IPS-15b (cell line): Measurements from ENCODE around the gene CTAG1B.
"Not testable (repeated sequence)": the region's sequence is repeated elsewhere in the genome, so short reads cannot be mapped to it uniquely, and the experiment has no call there.

Source experiments
- H3K27me3 ChIP-seq: one replicate; pipeline ENCODE4 v1.6.1; 2013; ENCODE audit warnings: low read length; ENCODE audit not compliant: control insufficient read depth, insufficient read depth
- H3K36me3 ChIP-seq: one replicate; pipeline ENCODE4 v1.6.1; 2013; ENCODE audit warnings: low read length; ENCODE audit not compliant: control insufficient read depth, insufficient read depth
- H3K4me1 ChIP-seq: one replicate; pipeline ENCODE4 v1.6.1; 2013; ENCODE audit warnings: mild to moderate bottlenecking, low read length; ENCODE audit not compliant: control insufficient read depth, insufficient read depth
- H3K4me3 ChIP-seq: one replicate; pipeline ENCODE4 v1.5.1; 2013; ENCODE audit warnings: low read depth, low read length
- H3K9ac ChIP-seq: one replicate; pipeline ENCODE4 v1.6.1; 2013; ENCODE audit warnings: low read depth, mild to moderate bottlenecking, low read length
- H3K9me3 ChIP-seq: one replicate; pipeline ENCODE4 v1.6.1; 2013; ENCODE audit warnings: mild to moderate bottlenecking, low read length; ENCODE audit not compliant: control insufficient read depth, insufficient read depth

The CTAG1B gene

DNA sequence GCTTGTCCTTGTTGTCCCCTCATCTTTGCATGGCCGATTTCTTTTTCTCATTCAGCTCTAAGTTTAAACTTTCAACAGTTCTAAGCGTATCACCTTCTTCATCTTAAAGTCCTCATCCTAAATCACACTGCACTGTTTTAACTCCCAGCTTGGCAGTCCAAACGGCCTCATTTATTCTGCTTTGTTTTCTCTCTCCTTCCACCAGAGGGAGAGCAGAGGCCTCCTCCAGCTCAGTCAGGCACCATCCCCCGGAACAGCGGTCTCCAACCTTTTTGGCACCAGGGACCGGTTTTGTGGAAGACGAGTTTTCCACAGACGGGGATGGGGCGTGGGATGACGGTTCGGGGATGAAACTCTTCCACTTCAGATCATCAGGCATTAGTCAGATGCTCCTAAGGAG, 48.7 kb downstream of the CTAG1B start:
- H3K27me3 ChIP-seq, H3K9ac ChIP-seq, H3K4me3 ChIP-seq, H3K9me3 ChIP-seq, H3K4me1 ChIP-seq, H3K36me3 ChIP-seq: not testable (repeated sequence)
